NCI-H748 treated with DMSO at 0.1 percent for 48 hours (cell line): ENCODE measurements around the gene SPATA17.

ENCODE experiments used
- DNase-seq: peaks from one replicate; lab custom pipeline; 2025; lab: John Stamatoyannopoulos, UW

SPATA17 gene

GRCh38 chr1:217674028-217674729, 43.0 kb downstream of the SPATA17 start:
- no peak for DNase-seq

- DNase-seq = no peak
Observed at GRCh38 chr1:217681806-217682205, 50.7 kb downstream of the SPATA17 start.

- DNase-seq = no peak
Observed at GRCh38 chr1:217687511-217687910, 56.4 kb downstream of the SPATA17 start.

- peak; percentile 39 for DNase-seq
Observed at GRCh38 chr1:217696140-217696539, 65.0 kb downstream of the SPATA17 start.

- DNase-seq = no peak
Observed at GRCh38 chr1:217703326-217703725, 72.2 kb downstream of the SPATA17 start.

- no peak for DNase-seq
Observed at GRCh38 chr1:217712925-217713597, 81.9 kb downstream of the SPATA17 start.

GRCh38 chr1:217715681-217716080, 84.5 kb downstream of the SPATA17 start:
- DNase-seq = no peak

- no peak for DNase-seq
Observed at GRCh38 chr1:217717959-217718358, 86.8 kb downstream of the SPATA17 start.

- DNase-seq = no peak
Observed at GRCh38 chr1:217718873-217719272, 87.7 kb downstream of the SPATA17 start.

- DNase-seq = no peak
Observed at GRCh38 chr1:217721692-217722091, 90.5 kb downstream of the SPATA17 start.

- DNase-seq = no peak
Observed at GRCh38 chr1:217734973-217735372, 103.8 kb downstream of the SPATA17 start.

GRCh38 chr1:217747156-217747769, 116.1 kb downstream of the SPATA17 start:
- DNase-seq = peak; percentile 26

GRCh38 chr1:217769768-217770167, 138.6 kb downstream of the SPATA17 start:
- DNase-seq = no peak

- DNase-seq = no peak
Observed at GRCh38 chr1:217770918-217771317, 139.8 kb downstream of the SPATA17 start.

- DNase-seq = no peak
Observed at GRCh38 chr1:217776693-217777092, 145.5 kb downstream of the SPATA17 start.

- no peak for DNase-seq
Observed at GRCh38 chr1:217781056-217781455, 149.9 kb downstream of the SPATA17 start.

GRCh38 chr1:217791091-217791490, 159.9 kb downstream of the SPATA17 start:
- no peak for DNase-seq

- no peak for DNase-seq
Observed at GRCh38 chr1:217805792-217806191, 174.6 kb downstream of the SPATA17 start.

- DNase-seq = no peak
Observed at GRCh38 chr1:217812175-217812574, 181.0 kb downstream of the SPATA17 start.

- no peak for DNase-seq
Observed at GRCh38 chr1:217813031-217813430, 181.9 kb downstream of the SPATA17 start.

GRCh38 chr1:217837691-217838090, 206.5 kb downstream of the SPATA17 start:
- no peak for DNase-seq

- no peak for DNase-seq
Observed at GRCh38 chr1:217839161-217839560, 208.0 kb downstream of the SPATA17 start.

GRCh38 chr1:217846733-217847132, 215.6 kb downstream of the SPATA17 start:
- DNase-seq = no peak
